T47D (cell line): Measurements from ENCODE around the gene NUP205.
"Not testable (repeated sequence)": the region's sequence is repeated elsewhere in the genome, so short reads cannot be mapped to it uniquely, and the experiment has no call there.

Source experiments
- DNase-seq, 2 experiments: peaks; one replicate each; pipeline versions ENCODE4 v3.0.0 to v3.0.0-alpha.2; 2011 to 2012; ENCODE audit warnings: low read depth in 1 of 2, low spot score in 1 of 2
- JUND ChIP-seq: IDR thresholded peaks from 2 replicates; pipeline ENCODE4 v1.6.1; 2012; ENCODE audit warnings: low read depth
- in situ Hi-C: cut with HindIII; loops from 2 replicates; pipeline ENCODE4 v1.10.0; 2016; ENCODE audit warnings: low sequenced_read_pairs, low pct_unique_long_range_greater_than_20kb

Gene NUP205

GRCh38 chr7:135601182-135601581 is 43.5 kb downstream of the NUP205 start:
- no peak for DNase-seq
- in situ Hi-C loops, result no loop called here
- TF ChIP-seq JUND, result no peak

GRCh38 chr7:135602304-135602703 is 44.6 kb downstream of the NUP205 start:
- in situ Hi-C loops, result no loop called here
- TF ChIP-seq JUND, result no peak
- no peak for DNase-seq

- in situ Hi-C loops, result no loop called here
- TF ChIP-seq JUND, result no peak
- no peak for DNase-seq
These were observed 58.4 kb downstream of the NUP205 start for GRCh38 chr7:135616136-135616535.

GRCh38 chr7:135617781-135618180 is 60.1 kb downstream of the NUP205 start:
- DNase-seq, result no peak
- in situ Hi-C loops, result no loop called here
- no peak for TF ChIP-seq JUND

GRCh38 chr7:135618510-135618909 is 60.8 kb downstream of the NUP205 start:
- TF ChIP-seq JUND, result no peak
- DNase-seq, result no peak
- in situ Hi-C loops, result no loop called here

- TF ChIP-seq JUND, result no peak
- DNase-seq, result no peak
- in situ Hi-C loops, result no loop called here
These were observed 62.7 kb downstream of the NUP205 start for GRCh38 chr7:135620447-135620846.

GRCh38 chr7:135620980-135621850 is 63.5 kb downstream of the NUP205 start:
- in situ Hi-C loops, result no loop called here
- TF ChIP-seq JUND, result no peak
- peak; percentile 5 to 71 for DNase-seq

GRCh38 chr7:135634191-135634878 is 76.6 kb downstream of the NUP205 start:
- TF ChIP-seq JUND, result no peak
- in situ Hi-C loops, result no loop called here

GRCh38 chr7:135639690-135640089 is 82.0 kb downstream of the NUP205 start:
- DNase-seq, in situ Hi-C loops: not testable (repeated sequence)

More at GRCh38 chr7:135634191-135634878, 76.6 kb downstream of the NUP205 start:
- no peak for DNase-seq

- in situ Hi-C loops, result no loop called here
- DNase-seq, result no peak
- no peak for TF ChIP-seq JUND
These were observed 86.4 kb downstream of the NUP205 start for GRCh38 chr7:135644154-135644553.

GRCh38 chr7:135644729-135645128 is 87.0 kb downstream of the NUP205 start:
- no peak for TF ChIP-seq JUND
- in situ Hi-C loops, result no loop called here
- DNase-seq, result no peak

- peak in 1 of 2 experiments; percentile 44 for DNase-seq
- in situ Hi-C loops, result no loop called here
- no peak for TF ChIP-seq JUND
These were observed 87.7 kb downstream of the NUP205 start for GRCh38 chr7:135645296-135645904.

GRCh38 chr7:135647755-135648154 is 90.0 kb downstream of the NUP205 start:
- DNase-seq, result no peak
- in situ Hi-C loops, result no loop called here
- no peak for TF ChIP-seq JUND
